Mucosa of rectum (tissue), 2 donors: ENCODE results near the gene SSNA1.
A peak's percentile ranks its signal among the peaks of the same experiment; 100 is the strongest.

ENCODE experiments used
- H3K27ac ChIP-seq, 2 donors: one replicate each; pipeline ENCODE4 v1.7.0; 2013; ENCODE audit warnings: inconsistent platforms in 2 of 2, low read depth in 2 of 2, low read length in 2 of 2
- H3K27me3 ChIP-seq, 2 donors: one replicate each; pipeline ENCODE4 v1.7.0; 2013; ENCODE audit warnings: low read length in 2 of 2; ENCODE audit not compliant: control insufficient read depth in 2 of 2, insufficient read depth in 2 of 2
- H3K36me3 ChIP-seq, 2 donors: one replicate each; pipeline ENCODE4 v1.7.0; 2013; ENCODE audit warnings: low read length in 2 of 2; ENCODE audit not compliant: control insufficient read depth in 2 of 2, insufficient read depth in 2 of 2
- H3K4me1 ChIP-seq, 2 donors: one replicate each; pipeline ENCODE4 v1.7.0; 2013; ENCODE audit warnings: low read length in 2 of 2, mild to moderate bottlenecking in 1 of 2; ENCODE audit not compliant: control insufficient read depth in 2 of 2, insufficient read depth in 2 of 2
- H3K4me3 ChIP-seq, 2 donors: one replicate each; pipeline ENCODE4 v1.7.0; 2013; ENCODE audit warnings: low read length in 2 of 2
- H3K9ac ChIP-seq, 2 donors: one replicate each; pipeline ENCODE4 v1.7.0; 2013; ENCODE audit warnings: low read length in 2 of 2, low read depth in 1 of 2, mild to moderate bottlenecking in 1 of 2
- H3K9me3 ChIP-seq, 2 donors: one replicate each; pipeline ENCODE4 v1.7.0; 2013; ENCODE audit warnings: low read length in 2 of 2; ENCODE audit not compliant: control insufficient read depth in 2 of 2
- donor health status: healthy.
- donor health status: Normal muscosa, but diverticular disease.

SSNA1 gene

DNA sequence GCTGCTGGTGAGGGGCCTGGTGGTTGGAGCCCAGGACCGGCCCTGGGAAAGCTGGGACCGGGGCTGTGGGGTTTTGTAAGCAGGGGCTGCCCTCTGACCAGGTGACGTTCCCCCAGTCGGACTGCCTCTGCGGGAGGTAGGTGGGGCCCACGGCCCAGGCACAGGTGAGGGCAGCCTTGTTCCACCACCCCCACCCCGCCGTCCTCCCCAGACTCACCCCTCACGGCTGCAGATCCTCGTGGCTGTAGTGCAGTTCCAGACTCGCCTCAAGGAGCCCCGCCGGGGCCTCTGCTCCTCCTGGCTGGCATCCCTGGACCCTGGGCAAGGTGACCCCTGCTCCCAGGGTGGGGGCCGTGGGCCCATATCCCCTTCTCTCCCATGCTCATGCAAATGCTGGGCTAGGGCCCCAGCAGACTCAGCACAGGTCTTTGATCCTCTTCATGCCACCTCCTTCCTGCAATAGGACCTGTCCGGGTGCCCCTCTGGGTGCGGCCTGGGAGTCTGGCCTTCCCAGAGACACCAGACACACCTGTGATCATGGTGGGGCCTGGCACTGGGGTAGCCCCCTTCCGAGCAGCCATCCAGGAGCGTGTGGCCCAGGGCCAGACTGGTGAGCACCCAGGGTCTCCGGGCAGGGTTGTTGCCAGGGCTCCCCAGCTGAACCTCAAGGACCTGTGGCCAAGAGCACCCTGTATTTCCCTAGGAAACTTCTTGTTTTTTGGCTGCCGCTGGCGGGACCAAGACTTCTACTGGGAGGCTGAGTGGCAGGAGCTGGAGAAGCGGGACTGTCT is 26.9 kb downstream of the SSNA1 start:
- Histone ChIP-seq H3K9ac (no peak overlapping the region), H3K9me3 (no peaks in the 10 kb centered on the region), H3K4me1 (peaks cover 17 to 22% of the 10 kb centered on the region in 2 donors), H3K36me3 (no peaks in the 10 kb centered on the region), H3K27ac (no peak overlapping the region), H3K4me3 (no peak overlapping the region), H3K27me3 (no peaks in the 10 kb centered on the region)

DNA sequence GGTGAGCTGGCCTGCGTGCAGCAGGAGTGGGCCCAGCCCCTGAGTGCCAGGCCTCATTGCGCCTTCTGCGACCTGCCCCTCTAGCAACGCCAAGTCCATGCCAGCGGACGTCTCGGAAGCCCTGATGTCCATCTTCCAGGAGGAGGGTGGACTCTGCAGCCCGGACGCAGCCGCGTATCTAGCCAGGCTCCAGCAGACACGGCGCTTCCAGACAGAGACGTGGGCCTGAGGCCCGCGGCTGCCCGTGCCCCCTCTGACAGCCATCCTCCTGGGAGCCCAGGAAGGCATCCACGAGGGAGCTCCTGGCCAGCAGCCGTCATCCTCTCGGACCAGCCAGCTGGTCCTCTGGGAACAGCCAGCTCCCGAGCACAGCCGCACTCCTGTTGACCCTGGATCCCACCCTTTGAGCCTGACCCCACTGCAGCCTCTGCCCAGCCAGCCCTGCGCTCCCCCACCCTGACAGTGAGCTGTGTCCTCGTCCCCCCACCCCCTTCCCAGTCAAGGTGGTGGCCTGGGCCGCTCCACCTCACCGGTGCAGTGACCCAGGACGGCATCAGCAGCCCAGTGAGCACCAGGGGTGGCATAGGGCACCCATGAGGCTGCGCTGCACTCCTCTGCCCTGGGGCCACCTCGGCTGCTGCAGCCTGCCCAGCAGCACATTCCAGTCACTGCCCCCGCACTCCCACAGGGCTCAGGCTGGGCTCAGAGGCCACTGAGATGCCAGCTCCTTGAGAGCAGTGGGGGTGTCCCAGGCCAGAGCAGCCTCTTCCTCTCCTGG is 27.9 kb downstream of the SSNA1 start:
- no peaks in the 10 kb centered on the region for H3K36me3 ChIP-seq
- no peaks in the 10 kb centered on the region for H3K9me3 ChIP-seq
- no peaks in the 10 kb centered on the region for H3K27me3 ChIP-seq
- peak overlapping the region in 1 of 2 donors; percentile 41 for H3K9ac ChIP-seq
- H3K4me3 ChIP-seq: no peak overlapping the region
- no peak overlapping the region for H3K27ac ChIP-seq
- H3K4me1 ChIP-seq: peaks cover 18 to 22% of the 10 kb centered on the region in 2 donors

- H3K4me1 ChIP-seq: peaks cover 21 to 23% of the 10 kb centered on the region in 2 donors
- H3K27ac ChIP-seq: peak overlapping the region; percentile 91 to 93
- peak overlapping the region; percentile 72 to 87 for H3K9ac ChIP-seq
- H3K9me3 ChIP-seq: no peaks in the 10 kb centered on the region
- H3K36me3 ChIP-seq: no peaks in the 10 kb centered on the region
- H3K4me3 ChIP-seq: peak overlapping the region; percentile 62 to 66
- no peaks in the 10 kb centered on the region for H3K27me3 ChIP-seq
Measured at GRCh38 chr9:137217276-137218211, 29.1 kb downstream of the SSNA1 start.

- H3K27me3 ChIP-seq: no peaks in the 10 kb centered on the region
- no peaks in the 10 kb centered on the region for H3K9me3 ChIP-seq
- peaks cover 27 to 29% of the 10 kb centered on the region in 2 donors for H3K4me1 ChIP-seq
- H3K4me3 ChIP-seq: peak overlapping the region; percentile 62 to 66
- H3K9ac ChIP-seq: peak overlapping the region; percentile 72 to 87
- peak overlapping the region; percentile 91 to 93 for H3K27ac ChIP-seq
- H3K36me3 ChIP-seq: no peaks in the 10 kb centered on the region
Measured at GRCh38 chr9:137218212-137218753, 29.8 kb downstream of the SSNA1 start.

DNA sequence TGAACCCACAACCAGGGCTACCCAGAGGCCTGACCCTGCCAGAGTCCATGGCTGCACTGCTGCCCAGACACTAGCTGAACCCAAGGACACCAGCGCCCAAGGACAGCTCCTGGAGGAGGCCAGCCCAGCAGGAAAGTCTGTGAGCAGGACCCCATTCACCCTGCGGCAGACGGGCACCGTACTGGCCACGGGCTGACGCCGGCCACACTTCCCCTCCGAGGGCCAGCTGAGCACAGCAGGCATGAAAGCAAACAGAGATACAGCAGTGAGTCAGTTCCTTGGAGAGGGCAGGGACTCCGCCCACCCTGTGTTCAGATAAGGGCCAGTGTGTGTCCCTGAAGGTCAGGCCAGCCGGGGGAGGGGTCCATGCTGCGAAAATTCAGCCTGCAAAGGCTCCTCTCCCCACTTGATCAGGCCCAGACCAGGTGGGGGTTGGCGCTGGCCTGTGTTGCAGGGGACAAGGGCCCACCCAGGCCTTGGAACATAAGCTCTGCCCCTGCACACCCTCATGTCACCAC is 30.3 kb downstream of the SSNA1 start:
- no peaks in the 10 kb centered on the region for H3K9me3 ChIP-seq
- H3K4me3 ChIP-seq: peak overlapping the region; percentile 62 to 66
- H3K27me3 ChIP-seq: no peaks in the 10 kb centered on the region
- no peaks in the 10 kb centered on the region for H3K36me3 ChIP-seq
- peaks cover 27 to 31% of the 10 kb centered on the region in 2 donors for H3K4me1 ChIP-seq
- H3K27ac ChIP-seq: peak overlapping the region; percentile 91 to 93
- H3K9ac ChIP-seq: peak overlapping the region in 1 of 2 donors; percentile 87

DNA sequence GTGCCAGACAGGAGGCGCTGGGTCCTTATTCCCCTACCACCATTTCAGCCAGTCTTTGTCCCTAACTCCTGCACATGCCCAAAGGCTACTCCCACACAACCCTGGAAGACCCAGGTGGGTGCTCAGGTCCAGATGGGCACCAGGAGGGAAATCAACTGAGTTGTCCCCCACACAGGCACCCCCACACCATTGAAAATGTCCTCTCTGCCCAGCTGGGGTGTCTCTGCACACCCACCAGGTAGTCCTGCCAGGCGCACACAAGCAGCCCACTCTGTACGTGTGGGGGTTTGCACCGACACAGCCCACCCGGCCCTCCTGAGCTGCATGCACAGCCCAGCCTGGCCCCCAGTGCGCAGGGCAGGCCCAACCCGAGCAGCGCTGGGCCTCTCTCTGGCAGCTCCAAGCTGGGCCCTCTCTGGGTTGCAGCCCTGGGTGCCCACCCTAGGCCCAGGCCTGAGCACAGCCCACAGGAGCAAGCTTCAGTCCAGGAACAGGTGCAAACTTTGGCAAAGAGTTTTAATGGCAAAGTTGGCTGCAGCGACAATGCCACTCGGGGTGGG is 31.4 kb downstream of the SSNA1 start:
- peaks cover 31 to 35% of the 10 kb centered on the region in 2 donors for H3K4me1 ChIP-seq
- no peaks in the 10 kb centered on the region for H3K9me3 ChIP-seq
- no peaks in the 10 kb centered on the region for H3K27me3 ChIP-seq
- H3K9ac ChIP-seq: no peak overlapping the region
- H3K4me3 ChIP-seq: no peak overlapping the region
- no peak overlapping the region for H3K27ac ChIP-seq
- no peaks in the 10 kb centered on the region for H3K36me3 ChIP-seq

DNA sequence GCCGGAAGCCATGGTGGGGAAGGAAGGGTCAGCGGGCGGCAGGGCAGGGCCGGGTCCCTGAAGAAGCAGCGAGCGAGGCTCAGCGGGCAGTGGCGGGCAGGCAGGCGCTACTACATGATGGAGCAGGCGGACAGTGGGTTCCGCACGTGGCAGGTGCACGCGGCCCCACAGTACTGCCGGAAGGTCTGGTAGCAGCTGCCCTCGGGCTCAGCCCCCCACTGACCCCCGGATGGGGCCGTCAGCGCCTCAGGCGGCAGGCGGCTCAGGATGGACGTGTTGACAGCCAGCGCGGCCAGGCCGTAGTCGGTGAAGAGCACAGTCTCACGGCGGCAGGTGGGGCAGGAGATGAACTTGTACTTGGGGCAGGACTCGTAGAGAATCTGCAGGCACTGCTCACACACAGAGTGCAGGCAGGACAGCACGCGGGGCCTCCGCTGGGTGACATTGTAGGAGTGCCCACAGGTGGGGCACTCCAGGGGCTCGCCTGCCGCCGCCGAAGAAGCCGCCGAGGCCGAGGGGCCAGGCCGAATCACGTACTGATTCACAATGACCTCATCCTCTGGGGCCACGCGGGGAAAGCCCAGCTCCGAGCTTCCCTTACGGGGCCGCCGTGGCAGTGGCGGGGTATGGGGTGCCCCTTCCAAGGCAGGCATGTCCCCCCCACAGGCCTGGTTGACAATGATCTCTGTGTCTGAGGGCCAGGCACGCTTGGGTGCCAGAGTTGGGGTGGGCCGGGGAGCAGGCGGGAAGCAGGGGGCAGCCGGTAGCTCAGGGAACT is 32.0 kb downstream of the SSNA1 start:
- Histone ChIP-seq H3K27me3 (no peaks in the 10 kb centered on the region), H3K4me1 (peaks cover 31 to 35% of the 10 kb centered on the region in 2 donors), H3K36me3 (no peaks in the 10 kb centered on the region), H3K4me3 (no peak overlapping the region), H3K27ac (no peak overlapping the region), H3K9ac (no peak overlapping the region), H3K9me3 (no peaks in the 10 kb centered on the region)

- Histone ChIP-seq H3K9ac (no peak overlapping the region), H3K27ac (no peak overlapping the region), H3K36me3 (no peaks in the 10 kb centered on the region), H3K9me3 (no peaks in the 10 kb centered on the region), H3K27me3 (no peaks in the 10 kb centered on the region), H3K4me1 (peaks cover 31 to 35% of the 10 kb centered on the region in 2 donors), H3K4me3 (no peak overlapping the region)
Measured at GRCh38 chr9:137221095-137221505, 32.6 kb downstream of the SSNA1 start.
